LoVo (cell line): ENCODE results near the gene DERL2.

Experiments
- DNase-seq: peaks from one replicate; pipeline ENCODE4 v3.0.0-alpha.2; 2016; ENCODE audit warnings: low spot score

DERL2 gene

GRCh38 chr17:5485270-5486205, at the start of gene DERL2:
TSS of gene DERL2 (minus strand) at chr17:5486178. CDS start at chr17:5486161, 17 bp downstream.
- DNase-seq, result peak; percentile 44

GRCh38 chr17:5535436-5535835, 49.5 kb upstream of the DERL2 start:
- no peak for DNase-seq

DNA sequence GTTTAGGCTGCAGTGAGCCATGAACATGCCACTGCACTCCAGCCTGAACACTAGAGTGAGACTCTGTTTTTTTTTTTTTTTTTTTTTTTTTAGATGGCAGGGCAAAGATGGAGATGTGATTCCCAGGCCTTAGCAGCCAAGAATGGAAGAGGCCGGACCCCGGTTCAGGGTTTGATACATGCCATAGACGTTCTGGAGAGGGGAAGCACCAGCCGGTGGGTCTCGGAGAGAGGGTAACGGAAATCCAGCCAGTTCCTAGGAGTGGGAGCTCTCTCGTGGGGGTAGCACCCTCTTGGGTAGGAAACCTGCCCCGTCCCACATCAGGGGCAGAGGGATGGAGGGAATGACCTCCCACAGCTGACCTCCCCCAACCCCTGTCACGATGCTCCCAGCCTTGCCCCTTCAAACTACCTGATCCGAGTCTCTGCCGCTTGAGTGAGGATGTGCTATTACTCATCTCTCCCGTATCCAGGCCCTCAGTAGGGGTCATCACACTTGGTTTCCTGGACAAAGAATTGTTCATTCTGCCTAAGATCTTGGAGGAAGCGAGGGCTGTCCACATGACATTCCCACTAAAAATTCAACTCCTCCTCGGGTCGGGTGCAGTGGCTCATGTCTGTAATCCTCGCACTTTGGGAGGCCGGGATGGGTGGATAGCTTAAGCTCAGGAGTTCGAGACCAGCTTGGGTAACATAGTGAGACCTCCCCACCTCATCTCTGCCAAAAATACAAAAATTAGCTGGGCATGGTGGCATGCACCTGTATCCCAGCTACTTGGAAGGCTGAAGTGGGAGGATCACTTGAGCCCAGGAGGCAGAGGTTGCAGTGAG, 47.7 kb upstream of the DERL2 start:
- DNase-seq, result no peak

DNA sequence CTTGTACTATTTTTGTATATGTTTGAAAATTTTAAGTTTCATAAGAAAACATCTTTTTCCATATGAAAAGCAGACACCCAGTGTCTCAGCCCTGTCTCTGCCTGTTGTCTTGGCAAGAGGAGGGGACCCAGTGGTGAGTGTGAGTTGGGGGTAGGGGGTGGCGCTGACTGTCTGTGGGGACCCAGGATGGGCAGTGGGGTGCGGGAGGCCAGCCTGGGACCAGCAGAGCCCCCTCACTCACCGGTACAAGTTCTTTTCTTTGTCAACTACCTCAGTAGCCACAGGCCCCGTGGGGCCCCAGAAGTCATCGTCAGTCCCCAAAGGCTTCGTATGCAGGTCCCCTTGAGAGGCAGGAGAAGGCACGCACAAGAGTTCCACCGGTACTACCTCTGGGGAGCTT, 46.6 kb upstream of the DERL2 start:
- DNase-seq, result no peak

GRCh38 chr17:5531085-5531418, 45.1 kb upstream of the DERL2 start:
- no peak for DNase-seq

- no peak for DNase-seq
These were observed 44.5 kb upstream of the DERL2 start for GRCh38 chr17:5530265-5531084.

GRCh38 chr17:5527601-5528250, 41.7 kb upstream of the DERL2 start:
- no peak for DNase-seq

- DNase-seq, result peak; percentile 16
These were observed 41.0 kb upstream of the DERL2 start for GRCh38 chr17:5526821-5527598.

DNA sequence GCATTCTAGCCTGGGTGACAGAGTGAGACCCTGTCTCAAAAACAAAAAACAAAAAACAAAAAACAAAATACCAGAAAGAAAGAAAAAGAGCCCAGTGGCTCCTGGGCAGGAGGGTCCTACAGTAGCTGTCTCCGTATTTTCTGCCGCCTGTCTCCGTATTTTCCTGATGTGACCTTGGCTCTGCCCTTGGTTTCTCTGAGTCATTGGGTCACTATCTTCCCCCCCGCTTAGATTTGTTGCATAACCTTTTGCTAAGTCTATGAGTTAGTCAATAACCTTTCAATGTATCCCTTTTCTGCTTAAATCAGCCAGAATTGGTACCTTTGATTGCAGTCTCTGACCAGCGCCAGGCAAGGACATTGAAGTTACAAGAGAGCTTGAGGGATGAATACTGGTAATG, 37.3 kb upstream of the DERL2 start:
- no peak for DNase-seq

GRCh38 chr17:5522476-5522875, 36.5 kb upstream of the DERL2 start:
- DNase-seq, result no peak

GRCh38 chr17:5516060-5516792, 30.2 kb upstream of the DERL2 start:
- peak; percentile 33 for DNase-seq

DNA sequence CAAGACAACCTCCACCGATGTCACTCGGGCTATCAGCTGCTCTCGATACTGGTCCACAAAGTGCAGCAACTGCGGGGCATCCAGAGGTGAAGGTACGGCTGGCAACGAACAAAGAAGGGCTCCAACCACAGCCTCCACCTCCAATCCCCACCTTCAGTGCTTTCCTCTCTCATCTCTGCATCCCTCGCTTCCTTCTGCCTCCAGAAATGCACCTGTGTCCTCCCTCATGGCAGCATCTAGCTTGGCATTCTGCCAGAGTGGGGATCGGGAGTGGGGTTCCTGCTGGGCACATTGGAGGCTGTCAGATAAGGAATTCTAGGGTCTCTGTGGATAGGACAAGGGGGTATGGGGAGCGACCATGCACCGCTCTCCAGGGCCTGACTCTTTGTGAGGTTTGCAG, 29.0 kb upstream of the DERL2 start:
- DNase-seq, result no peak

DNA sequence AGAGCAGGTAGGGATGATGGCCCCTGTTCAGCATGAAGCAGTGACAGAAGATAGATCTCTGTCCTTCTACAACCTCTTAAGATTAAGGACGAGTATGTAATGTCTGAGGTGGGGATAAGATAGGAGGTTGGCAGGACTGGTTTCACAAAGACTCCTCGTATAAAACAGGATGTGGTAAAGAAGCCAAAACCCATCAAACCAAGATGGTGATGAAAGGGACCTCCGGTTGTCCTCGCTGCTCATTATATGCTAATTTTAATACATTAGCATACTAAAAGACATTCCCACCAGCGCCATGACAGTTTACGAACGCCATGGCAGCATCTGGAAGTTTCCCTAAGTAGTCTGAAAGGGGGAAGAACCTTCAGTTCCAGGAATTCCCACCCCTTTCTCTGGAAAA, 27.6 kb upstream of the DERL2 start:
- no peak for DNase-seq

GRCh38 chr17:5511401-5512225, 25.6 kb upstream of the DERL2 start:
- no peak for DNase-seq

GRCh38 chr17:5510771-5511170, 24.8 kb upstream of the DERL2 start:
- DNase-seq, result no peak

GRCh38 chr17:5509482-5509881, 23.5 kb upstream of the DERL2 start:
- DNase-seq, result no peak

- no peak for DNase-seq
These were observed 22.8 kb upstream of the DERL2 start for GRCh38 chr17:5508810-5509209.

- no peak for DNase-seq
These were observed 20.3 kb upstream of the DERL2 start for GRCh38 chr17:5506307-5506706.

GRCh38 chr17:5502552-5502951, 16.6 kb upstream of the DERL2 start:
- no peak for DNase-seq
